OCI-LY7 (cell line): ENCODE data around the gene HOXB6.

Source experiments
- EZH2phosphoT487 ChIP-seq: fragments of 200-600 bp; sonication (generic); IDR thresholded peaks from 2 replicates; pipeline ENCODE4 v1.6.1; 2018; ENCODE audit warnings: low read depth, borderline replicate concordance, mild to moderate bottlenecking, mixed run types, antibody characterized with exemption, low read length, moderate library complexity, mixed read lengths
- TF ChIP-seq, protein P1 (sequence below): fragments of 200-600 bp; sonication (generic); conservative IDR thresholded peaks from 2 replicates; pipeline ENCODE4 v1.5.1; 2014; ENCODE audit warnings: mild to moderate bottlenecking, antibody characterized with exemption, low read length, moderate library complexity, mixed read lengths

DNA sequence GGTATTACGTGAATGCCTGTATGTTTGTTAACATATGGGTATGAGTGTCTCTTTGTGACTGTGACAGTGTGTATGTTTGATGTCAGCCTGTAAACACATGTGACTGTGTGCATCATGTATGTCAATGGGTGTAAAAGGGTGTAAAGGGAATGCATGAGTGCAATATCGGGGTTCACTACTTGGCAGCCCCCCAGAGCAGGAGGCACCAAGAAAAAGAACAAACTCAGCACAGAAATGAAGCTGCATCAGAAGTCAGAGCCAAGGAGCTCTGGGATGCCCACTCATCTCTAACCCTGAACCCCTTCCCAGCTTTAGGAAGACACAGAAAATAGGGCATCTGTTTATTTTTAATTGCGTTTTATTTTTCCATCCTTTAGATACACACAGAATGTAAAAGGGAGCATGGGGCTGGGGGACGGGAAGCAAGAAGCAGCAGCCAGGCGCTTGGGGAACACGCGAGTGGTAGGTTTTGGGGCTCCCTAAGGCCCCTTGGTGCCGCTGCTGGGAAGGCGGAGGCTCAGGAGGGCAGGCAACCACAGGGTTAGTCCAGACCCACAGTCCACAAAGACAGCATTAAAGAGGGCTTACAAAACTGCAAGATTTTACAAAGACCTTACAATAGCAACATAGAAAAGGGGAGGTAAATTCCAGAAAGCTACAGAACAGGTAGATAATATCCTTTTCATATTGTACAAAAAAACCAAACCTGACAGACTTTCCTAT lies 2.3 kb upstream of the HOXB6 start:
- TF ChIP-seq, protein P1, sequence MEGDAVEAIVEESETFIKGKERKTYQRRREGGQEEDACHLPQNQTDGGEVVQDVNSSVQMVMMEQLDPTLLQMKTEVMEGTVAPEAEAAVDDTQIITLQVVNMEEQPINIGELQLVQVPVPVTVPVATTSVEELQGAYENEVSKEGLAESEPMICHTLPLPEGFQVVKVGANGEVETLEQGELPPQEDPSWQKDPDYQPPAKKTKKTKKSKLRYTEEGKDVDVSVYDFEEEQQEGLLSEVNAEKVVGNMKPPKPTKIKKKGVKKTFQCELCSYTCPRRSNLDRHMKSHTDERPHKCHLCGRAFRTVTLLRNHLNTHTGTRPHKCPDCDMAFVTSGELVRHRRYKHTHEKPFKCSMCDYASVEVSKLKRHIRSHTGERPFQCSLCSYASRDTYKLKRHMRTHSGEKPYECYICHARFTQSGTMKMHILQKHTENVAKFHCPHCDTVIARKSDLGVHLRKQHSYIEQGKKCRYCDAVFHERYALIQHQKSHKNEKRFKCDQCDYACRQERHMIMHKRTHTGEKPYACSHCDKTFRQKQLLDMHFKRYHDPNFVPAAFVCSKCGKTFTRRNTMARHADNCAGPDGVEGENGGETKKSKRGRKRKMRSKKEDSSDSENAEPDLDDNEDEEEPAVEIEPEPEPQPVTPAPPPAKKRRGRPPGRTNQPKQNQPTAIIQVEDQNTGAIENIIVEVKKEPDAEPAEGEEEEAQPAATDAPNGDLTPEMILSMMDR = no peak
- TF ChIP-seq EZH2phosphoT487 = no peak
